Retina (tissue), 1 donor: Measurements from ENCODE around the gene IGFBPL1.

Experiments
- DNase-seq: peaks from one replicate; pipeline ENCODE4 v3.0.0-alpha.2; 2016

The IGFBPL1 gene

DNA sequence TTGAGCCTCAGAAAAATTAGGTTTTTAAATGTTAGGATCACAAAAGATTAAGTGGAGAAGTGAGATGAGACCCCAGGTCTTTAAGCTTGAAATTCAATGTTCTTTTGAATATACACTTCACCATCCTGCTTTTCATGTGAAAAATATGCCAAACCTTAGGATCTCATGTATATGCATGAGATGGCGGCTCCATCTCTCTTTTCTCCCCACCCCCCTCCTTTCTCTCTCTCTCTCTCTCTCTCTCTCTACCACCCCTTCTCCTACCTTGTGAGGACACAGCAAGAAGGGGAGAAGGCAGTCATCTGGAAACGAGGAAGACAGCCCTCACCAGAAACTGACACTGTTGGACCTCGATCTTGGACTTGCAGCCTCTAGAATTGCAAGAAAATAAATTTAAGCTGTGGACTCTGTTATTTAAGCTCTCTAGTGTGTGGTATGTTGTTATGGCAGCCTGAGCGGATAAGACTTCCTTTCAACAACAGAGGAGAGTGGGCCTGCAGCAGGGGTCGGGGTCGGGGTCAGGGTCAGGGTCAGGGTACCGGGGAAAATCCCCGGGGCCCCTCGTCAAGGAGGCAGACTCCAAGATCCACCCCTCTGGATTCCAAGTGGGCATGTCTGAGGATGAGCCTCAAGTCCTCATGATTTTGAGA is 48.1 kb downstream of the IGFBPL1 start:
- no peak for DNase-seq

DNA sequence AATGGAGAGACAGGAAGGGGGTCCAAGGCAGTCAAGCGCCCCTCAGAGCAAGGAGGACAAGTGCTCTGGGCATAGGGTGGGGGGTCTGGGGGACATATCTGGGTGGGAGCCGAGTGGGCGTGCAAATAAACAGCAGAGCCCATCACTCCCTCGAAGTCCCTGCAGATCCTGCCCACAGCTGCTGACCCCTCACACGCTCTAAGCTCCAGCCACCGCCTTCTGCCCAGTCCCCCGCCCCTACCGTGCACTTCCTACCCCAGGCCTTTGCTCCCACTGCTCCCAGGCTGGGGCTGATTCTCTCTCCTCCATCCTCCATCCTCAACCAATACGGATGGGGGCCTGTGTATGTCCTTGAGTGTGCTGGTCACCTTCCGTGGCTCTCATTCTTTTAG is 48.7 kb downstream of the IGFBPL1 start:
- no peak for DNase-seq

DNA sequence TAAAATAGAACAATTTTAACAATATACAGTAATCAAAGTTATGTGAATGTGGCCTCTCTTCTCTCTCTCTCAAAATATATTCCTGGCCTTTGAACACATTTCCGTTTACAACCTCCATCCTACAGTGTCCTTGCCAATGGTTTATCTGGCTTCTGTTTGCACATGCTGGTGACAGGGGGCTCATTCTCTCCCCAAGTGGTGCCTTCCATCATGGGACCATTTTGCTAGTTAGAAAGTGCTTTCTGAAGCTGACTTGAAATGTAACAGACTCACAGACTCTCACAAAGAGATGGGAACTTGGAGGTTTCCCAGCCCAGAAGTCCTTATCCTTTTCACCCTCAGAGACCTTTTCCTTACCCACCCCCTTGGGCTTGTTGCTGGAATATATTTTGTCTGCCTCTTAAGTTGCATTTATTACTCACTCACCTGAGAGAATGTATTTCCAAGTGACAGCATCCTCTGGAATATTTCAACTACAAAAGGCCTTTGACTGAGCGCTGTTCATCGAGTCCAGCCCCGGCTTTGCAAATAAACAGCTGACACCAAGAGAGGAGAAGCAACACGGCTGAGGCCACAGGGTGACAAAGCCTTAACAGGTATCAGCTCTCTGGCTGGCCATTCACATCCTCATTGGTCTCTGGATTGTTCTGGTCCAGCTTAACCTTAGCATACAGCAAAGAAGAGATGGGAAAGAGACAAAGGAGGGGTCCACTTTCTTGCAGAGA is 49.2 kb downstream of the IGFBPL1 start:
- DNase-seq = no peak

DNA sequence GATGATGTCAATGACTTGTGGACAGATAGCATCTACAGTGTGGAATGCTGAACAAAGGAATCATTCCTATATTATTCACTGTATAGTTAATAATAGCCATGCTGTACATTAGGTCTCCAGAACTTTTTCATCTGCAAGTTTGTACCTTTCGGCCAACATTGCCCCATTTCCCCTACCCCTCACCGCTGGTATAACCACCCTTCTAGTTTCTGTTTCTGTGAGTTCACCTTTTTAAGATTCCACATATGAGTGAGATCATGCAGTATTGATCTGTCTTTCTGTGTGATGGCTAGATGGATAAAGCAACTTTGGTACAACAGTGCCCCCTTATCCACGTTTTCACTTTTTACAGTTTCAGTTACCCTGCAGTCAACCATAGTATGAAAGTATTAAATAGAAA is 50.6 kb downstream of the IGFBPL1 start:
- DNase-seq = no peak

DNA sequence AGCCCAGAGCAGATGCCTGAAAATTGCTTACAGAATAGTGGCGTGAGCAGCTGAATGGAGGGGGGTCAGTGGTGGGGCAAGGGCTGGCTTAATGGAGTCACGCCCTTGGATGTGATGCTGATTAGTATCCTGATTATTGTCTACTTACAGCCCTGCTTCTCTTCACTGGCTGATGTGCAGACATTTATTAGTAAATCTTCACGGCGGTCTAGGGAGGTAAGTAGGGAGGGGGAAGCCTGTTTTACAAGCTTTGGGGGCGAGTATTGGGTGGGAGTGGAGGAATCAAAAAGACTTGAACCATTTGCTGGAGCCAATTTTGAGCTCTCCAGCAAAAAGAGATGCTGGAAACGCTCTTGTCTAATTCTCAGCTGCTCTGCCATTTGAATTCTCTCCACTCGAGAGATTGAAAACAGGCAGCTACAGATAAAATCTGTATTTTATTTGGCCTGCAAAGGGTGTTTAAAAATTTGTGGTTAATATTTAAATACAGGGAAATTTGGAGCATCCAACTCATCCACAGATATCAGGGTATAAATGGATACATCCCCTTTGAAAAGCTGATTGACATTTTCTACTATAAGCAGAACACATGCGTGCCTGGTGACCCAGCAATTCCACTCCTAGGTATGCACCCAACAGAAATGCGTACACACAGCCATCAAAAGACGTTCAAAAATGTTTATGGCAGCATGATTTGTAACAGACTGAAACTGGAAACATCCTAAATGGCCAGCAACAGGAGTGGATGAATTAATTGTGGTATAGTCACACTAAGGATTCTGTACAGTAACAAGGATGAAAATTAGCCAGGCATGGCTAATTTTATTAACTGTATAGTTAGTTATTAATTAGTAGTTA is 51.3 kb downstream of the IGFBPL1 start:
- no peak for DNase-seq

DNA sequence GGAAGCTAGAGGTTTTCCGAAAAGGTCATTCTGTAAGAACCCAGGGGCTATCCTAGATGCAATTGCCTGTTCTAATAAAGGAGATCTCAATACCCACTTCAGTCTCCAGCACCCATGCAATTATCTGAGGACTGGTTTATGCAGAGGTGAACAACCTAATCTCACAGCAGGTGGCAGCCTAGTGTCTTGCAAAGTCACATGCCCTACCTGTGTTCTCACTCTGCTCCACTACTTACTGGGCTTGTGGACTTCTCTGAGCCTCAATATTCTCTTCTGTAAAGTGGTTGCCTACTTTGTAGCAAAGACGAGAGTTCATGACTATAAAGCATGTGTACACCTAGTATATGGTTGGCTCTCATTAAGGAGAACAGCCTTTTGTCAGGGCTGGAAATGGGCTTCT is 52.8 kb downstream of the IGFBPL1 start:
- DNase-seq = no peak

DNA sequence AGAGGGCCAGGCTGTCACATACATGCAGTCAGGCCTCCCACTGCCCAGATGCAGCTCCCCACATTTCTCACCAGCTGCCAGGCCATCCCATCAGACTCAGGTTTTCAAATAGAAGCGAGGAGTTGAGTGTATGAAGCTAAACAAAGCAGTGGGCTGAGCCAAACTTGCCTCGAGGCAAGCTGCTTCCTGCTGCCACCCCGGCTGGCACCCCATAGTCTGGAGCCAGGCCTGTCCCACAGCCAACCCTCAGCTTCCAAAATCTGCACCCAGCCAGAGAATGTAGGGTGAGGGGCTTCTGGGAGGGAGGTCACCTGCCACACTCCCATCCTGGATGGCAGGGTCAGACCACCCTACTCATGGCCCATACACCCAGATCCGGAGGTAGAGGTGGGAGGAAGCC is 54.1 kb downstream of the IGFBPL1 start:
- DNase-seq = no peak

DNA sequence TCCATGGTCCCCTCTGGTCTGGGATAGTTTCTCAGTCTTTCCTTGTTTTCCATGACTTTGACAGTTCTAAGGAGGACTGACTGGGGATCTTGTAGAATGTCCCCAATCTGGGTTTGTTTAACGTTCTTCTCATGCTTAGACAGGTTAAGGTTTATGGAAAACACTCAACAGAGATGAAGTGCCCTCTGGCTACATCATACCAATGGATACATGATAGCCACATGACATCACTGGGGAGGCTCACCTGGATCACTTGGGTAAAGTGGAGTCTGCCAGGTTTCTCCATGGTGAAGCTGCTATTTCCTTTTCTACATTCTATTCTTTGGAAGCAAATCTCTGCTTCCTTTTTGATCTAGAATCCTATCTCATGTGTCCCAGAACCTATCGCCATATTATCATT is 55.5 kb downstream of the IGFBPL1 start:
- DNase-seq = no peak

DNA sequence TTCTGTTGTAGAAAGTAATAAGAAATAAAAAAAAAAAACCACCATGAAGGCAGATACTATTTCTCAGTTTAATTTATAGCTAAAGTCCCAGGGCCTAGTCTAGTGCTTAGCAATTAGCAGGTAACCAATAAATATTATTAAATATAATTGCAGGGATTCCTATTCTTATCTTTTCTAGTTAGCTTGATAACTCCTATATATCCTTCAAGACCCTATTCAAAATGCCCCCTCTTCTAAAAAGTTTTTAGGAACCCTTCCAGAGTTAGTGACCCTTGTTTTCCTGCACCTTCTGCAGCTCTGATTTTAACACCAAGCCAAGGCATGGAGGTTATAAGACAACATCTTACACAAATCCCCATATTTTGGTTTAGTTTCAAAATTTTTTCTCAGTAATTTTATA is 56.4 kb downstream of the IGFBPL1 start:
- no peak for DNase-seq

DNA sequence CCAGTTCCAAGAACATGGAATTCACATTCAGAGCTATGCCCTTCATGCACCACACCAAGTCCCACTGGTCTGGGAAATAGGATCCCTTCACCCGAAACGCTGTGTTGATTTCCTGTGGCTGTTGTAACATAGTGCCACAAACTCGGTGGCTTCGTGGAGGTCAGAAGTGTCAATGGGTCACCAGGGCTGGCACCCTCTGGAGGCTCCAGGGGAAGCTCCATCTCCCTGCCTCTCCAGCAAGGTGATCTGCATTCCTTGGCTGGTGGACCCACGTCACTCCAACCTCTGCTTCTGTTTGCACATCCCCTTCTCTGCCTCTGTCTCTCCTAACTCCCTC is 60.7 kb downstream of the IGFBPL1 start:
- peak; percentile 9 for DNase-seq

DNA sequence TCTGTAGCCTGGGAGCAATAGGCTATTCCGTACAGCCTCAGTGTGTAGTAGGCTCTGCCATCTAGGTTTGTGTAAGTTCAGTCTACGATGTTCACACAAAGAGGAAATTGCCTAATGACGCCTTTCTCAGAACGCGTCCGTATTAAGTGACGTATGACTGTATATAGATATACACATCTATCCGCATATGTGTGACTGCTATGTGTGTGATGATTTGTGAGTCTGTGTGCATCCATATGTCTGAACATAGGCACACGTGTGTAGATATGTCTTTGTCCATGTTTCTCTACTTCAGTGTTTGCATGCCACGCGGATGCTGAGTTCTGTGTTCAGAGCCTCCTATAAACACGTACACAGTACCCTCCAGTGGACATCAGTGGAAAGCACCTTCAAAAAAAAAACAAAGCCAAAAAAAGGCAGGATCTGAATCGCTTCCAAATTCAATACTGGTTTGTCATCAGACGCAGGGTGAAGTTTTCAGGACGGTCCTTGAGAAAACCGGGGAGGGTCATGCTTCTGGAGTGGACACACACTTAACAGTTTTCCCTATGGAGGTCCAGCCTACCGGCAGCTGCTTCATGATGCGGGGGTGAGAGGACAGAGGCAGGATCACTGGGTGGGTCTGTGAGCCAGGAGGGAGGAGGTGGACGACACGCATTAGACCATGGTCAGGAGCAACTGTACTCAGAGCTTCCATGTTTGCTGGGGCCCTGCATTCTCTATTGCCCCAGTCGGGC is 61.2 kb downstream of the IGFBPL1 start:
- peak; percentile 75 for DNase-seq

DNA sequence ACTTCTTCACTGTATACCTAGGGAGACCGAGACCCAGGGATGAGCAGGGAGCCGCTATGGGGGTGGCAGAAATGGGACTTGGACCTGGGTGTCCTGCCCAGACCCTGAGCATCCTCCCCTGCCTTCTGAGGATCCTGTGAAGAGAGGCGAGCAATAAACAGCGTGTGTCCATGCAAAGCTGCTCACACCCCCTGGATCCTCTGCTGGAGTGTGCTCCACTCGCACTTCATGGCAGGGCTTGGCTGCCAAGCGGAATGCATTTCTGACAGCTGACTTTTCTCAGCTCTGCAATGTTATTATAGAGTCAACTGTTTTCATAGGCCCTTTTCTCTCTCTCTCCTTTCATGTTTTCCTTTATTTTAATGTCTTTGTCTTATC is 62.8 kb downstream of the IGFBPL1 start:
- DNase-seq = peak; percentile 52

DNA sequence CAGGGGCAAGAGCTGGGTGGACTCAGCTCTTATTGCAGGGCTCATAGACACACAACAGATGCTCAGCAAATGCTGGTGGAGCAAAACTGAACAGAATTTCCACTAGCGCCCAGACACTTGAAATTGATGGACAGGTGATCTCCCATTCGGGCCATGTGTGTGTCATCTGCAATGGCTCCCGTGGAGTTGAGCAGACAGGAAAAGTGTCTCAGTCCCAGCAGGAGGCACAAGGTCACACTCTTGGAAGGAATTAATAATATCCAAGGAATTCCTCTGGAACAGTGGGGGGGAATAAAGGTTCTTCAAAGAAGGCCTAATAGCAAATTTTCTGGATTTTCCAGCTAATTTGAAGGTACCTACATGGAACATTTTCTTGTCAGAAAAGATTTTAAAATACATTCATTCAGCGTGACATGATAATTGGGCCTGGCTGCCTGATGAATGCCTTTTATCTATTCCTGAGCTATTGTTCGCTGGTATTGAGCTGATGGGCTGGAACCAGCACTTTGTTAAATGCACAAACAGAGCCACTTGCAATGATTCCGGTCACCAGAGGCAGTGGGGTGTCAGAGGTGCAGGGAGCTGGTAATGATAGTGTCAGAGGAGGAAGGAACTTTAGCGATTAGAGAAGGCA is 63.3 kb downstream of the IGFBPL1 start:
- DNase-seq = peak; percentile 52

DNA sequence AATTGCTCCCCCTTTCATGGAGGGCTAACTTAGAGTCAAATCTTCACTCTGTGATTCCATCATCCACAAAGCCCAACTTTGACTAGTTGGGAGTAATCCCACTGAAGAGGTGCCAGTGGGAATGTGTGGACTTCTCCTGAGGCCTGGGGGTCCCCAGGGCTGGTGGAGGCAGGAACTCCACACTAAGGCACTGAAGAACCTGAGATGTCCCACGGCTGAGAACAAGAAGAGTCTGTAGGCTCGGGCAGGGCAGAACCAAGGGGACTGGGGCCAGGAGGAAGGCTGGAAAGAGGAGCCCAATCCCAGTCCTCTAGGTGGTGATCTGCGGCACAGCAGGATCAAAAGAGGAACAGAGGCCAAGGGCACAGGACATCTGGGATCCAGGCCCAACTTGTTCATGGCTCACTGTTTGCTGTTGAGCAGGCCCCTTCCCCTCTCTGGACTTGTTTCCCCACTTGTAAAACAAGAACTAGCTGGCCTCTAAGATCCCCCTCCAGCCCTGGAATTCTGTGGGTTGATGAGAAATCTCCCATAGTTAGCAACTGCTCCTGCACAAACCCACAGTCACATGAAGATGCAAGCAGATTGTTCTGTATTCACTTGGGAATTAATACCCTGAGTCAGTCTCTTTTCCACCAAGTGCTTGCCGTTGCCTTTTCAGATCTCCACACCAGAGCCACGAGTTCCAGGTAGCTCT is 64.4 kb downstream of the IGFBPL1 start:
- DNase-seq = no peak

DNA sequence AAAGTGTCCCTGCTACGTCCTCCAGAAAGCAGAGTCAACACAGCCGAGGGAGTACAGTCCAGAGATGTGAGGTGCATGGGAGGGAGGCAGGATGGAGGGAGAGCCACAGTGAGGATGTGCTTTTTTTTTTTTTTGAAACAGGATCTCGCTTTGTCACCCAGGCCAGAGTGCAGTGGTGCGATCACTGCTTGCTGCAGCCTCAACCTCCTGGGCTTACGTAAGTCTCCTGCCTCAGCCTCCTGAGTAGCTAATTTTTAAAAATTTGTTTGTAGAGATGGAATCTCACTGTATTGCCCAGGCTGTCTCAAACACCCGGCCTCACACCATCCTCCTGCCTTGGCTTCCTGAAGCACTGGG is 65.0 kb downstream of the IGFBPL1 start:
- peak; percentile 5 for DNase-seq

DNA sequence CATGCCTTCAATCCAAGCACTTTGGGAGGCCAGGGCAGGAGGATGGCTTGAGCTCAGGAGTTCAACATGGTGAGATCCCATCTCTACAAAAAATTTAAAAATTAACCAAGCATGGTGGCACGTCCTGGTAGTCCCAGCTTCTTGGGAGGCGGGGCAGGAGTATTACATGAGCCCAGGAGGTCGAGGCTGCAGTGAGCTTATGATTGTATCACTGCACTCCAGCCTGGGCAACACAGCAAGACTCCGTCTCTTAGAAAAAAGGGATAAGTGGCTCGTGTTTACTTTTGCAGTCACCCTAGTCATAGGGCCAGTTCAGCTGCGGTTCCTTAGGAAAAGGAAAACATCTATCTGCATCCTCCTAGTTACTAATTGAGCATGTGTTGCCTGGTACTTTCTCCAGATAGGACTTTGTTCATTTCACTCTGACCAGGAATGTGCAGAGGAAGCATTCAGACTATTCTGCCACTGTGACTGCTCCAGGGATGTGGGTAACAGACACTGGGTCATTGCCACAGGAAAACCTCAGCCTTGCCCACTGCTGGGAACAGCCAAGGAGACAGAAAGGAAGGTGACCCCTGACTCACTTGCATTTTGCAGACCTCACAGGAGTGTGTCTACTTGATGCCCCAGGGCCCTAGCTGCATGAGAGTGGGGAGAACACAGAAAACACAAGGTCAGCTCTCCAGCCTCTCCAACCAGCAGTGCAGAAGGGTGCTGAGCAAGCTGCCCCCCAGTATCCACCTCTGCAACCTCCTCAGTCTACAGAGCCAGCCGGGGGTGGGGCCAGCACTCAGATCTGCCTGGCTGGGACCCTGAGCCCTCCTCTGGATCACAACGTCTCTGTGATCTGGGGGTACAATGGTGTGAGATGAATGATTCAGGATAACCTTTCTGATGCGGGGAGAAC is 65.6 kb downstream of the IGFBPL1 start:
- no peak for DNase-seq

DNA sequence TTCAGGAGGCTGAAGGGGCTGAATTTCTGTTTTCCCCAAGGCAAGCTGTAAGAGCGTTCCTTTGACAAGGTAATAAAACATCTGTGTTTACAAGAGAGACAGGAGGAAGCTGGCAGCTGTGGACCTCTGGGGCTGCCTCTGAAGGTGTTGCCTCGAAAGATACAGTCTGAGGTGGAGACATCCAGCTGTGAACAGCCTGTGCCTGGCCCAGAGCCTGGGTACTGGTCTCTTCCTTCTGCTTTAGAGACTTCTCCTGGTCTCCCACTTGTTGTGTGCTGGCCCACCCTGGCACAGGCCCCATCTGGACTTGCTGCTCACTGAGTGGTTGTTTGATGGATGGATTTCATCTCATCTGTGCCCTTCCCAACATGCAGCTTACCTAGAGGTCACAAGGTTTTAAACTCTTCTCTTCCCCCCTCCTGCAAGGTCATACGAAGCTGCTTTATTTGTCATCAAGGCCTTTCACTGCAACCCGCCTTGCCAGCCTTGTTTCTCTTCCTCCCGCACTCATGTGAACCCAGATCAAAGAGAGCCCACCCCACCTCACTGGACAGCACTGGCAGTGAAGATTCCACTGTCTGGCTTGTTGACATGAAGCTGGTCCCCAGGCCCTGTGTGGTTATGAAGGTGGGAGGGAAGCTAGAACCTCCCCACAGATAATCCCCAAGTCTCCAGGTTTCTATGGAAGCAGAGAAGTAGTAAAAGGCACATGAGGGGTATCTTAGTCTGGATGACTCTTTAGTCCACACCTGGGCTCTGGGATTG is 66.7 kb downstream of the IGFBPL1 start:
- DNase-seq = peak; percentile 6

DNA sequence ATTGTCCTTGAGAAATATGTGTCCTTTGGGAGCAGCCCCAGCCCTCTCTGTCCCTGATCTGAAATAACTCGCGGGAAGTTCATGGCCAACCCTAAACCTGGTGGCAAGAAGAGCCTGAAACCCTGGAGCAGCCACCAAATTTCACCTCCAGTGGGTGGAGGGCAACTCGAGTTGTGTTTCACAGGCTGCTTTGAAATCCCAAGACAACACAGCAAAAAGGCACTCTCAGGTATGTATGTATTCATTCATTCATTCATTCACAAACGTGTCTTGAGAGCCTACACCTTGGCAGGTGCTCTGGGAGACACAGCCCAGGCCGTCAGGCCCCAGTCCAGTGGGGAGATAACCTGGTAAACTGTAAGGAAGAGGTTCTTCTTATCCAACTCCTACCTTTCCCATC is 67.4 kb downstream of the IGFBPL1 start:
- no peak for DNase-seq
